ACC112 (cell line): ENCODE measurements around the gene NKX1-1.

Experiments
- H2AFZ ChIP-seq: fragments of 200-600 bp; sonication (generic); one replicate; pipeline ENCODE4 v1.6.0; 2017; ENCODE audit warnings: antibody characterized with exemption, low read length; ENCODE audit not compliant: unreplicated experiment
- H3K27ac ChIP-seq: fragments of 200-600 bp; sonication (generic); 2 replicates; pipeline ENCODE4 v1.5.1; 2014; ENCODE audit warnings: low read depth, mild to moderate bottlenecking, antibody characterized with exemption, low read length, moderate library complexity
- H3K27me3 ChIP-seq: fragments of 200-600 bp; sonication (generic); 2 replicates; pipeline ENCODE4 v1.6.1; 2014; ENCODE audit warnings: mild to moderate bottlenecking, antibody characterized with exemption, low read length, moderate library complexity, mixed read lengths; ENCODE audit not compliant: insufficient read depth
- H3K36me3 ChIP-seq: fragments of 200-600 bp; sonication (generic); 2 replicates; pipeline ENCODE4 v1.6.1; 2016; ENCODE audit warnings: mild to moderate bottlenecking, antibody characterized with exemption, low read length, moderate library complexity, mixed read lengths; ENCODE audit not compliant: insufficient read depth
- H3K4me1 ChIP-seq: fragments of 200-600 bp; sonication (generic); one replicate; pipeline ENCODE4 v1.6.1; 2016; ENCODE audit warnings: low read length, mixed read lengths; ENCODE audit not compliant: insufficient read depth, unreplicated experiment, control insufficient read depth
- H3K4me3 ChIP-seq: fragments of 200-600 bp; sonication (generic); 2 replicates; pipeline ENCODE4 v1.5.1; 2014; ENCODE audit warnings: mild to moderate bottlenecking, low read depth, low read length
- H3K79me2 ChIP-seq: fragments of 200-600 bp; sonication (generic); one replicate; pipeline ENCODE4 v1.6.0; 2016; ENCODE audit warnings: low read length; ENCODE audit not compliant: control insufficient read depth, unreplicated experiment, insufficient read depth

Gene NKX1-1

GRCh38 chr4:1382776-1383727 lies 23.2 kb downstream of the NKX1-1 start:
- H3K27me3 ChIP-seq, result no peaks in the 10 kb centered on the region
- H2AFZ ChIP-seq, result no peak overlapping the region
- H3K4me3 ChIP-seq, result no peak overlapping the region
- H3K4me1 ChIP-seq, result no peaks in the 10 kb centered on the region
- H3K79me2 ChIP-seq, result no peaks in the 10 kb centered on the region
- H3K36me3 ChIP-seq, result peaks cover 5% of the 10 kb centered on the region
- no peak overlapping the region for H3K27ac ChIP-seq

GRCh38 chr4:1381944-1382541 lies 24.2 kb downstream of the NKX1-1 start:
- H3K79me2 ChIP-seq, result no peaks in the 10 kb centered on the region
- no peak overlapping the region for H2AFZ ChIP-seq
- H3K36me3 ChIP-seq, result no peaks in the 10 kb centered on the region; the same call in 1 of the 2 replicates
- H3K27me3 ChIP-seq, result no peaks in the 10 kb centered on the region
- H3K4me1 ChIP-seq, result no peaks in the 10 kb centered on the region
- no peak overlapping the region for H3K4me3 ChIP-seq
- no peak overlapping the region for H3K27ac ChIP-seq

GRCh38 chr4:1381181-1381621 lies 25.0 kb downstream of the NKX1-1 start:
- H2AFZ ChIP-seq, result no peak overlapping the region
- no peak overlapping the region for H3K27ac ChIP-seq
- no peaks in the 10 kb centered on the region for H3K4me1 ChIP-seq
- H3K79me2 ChIP-seq, result no peaks in the 10 kb centered on the region
- H3K4me3 ChIP-seq, result no peak overlapping the region
- H3K27me3 ChIP-seq, result no peaks in the 10 kb centered on the region
- H3K36me3 ChIP-seq, result no peaks in the 10 kb centered on the region; the same call in 1 of the 2 replicates

- Histone ChIP-seq H3K27ac (no peak overlapping the region), H2AFZ (no peak overlapping the region), H3K4me3 (no peak overlapping the region), H3K4me1 (no peaks in the 10 kb centered on the region), H3K79me2 (no peaks in the 10 kb centered on the region), H3K27me3 (no peaks in the 10 kb centered on the region), H3K36me3 (no peaks in the 10 kb centered on the region)
Measured at GRCh38 chr4:1380368-1381151, 25.7 kb downstream of the NKX1-1 start.

GRCh38 chr4:1379801-1380331 lies 26.4 kb downstream of the NKX1-1 start:
- Histone ChIP-seq H2AFZ (no peak overlapping the region), H3K79me2 (no peaks in the 10 kb centered on the region), H3K4me3 (no peak overlapping the region), H3K27ac (no peak overlapping the region), H3K27me3 (no peaks in the 10 kb centered on the region), H3K36me3 (no peaks in the 10 kb centered on the region), H3K4me1 (no peaks in the 10 kb centered on the region)

- no peak overlapping the region for H3K4me3 ChIP-seq
- no peaks in the 10 kb centered on the region for H3K79me2 ChIP-seq
- no peaks in the 10 kb centered on the region for H3K36me3 ChIP-seq
- no peaks in the 10 kb centered on the region for H3K4me1 ChIP-seq
- no peak overlapping the region for H2AFZ ChIP-seq
- no peaks in the 10 kb centered on the region for H3K27me3 ChIP-seq
- H3K27ac ChIP-seq, result no peak overlapping the region
Measured at GRCh38 chr4:1379351-1379781, 26.9 kb downstream of the NKX1-1 start.

GRCh38 chr4:1378559-1379231 lies 27.5 kb downstream of the NKX1-1 start:
- H3K27me3 ChIP-seq, result no peaks in the 10 kb centered on the region
- H3K27ac ChIP-seq, result no peak overlapping the region
- no peaks in the 10 kb centered on the region for H3K36me3 ChIP-seq
- no peak overlapping the region for H3K4me3 ChIP-seq
- H2AFZ ChIP-seq, result no peak overlapping the region
- H3K79me2 ChIP-seq, result no peaks in the 10 kb centered on the region
- no peaks in the 10 kb centered on the region for H3K4me1 ChIP-seq

GRCh38 chr4:1377606-1378261 lies 28.5 kb downstream of the NKX1-1 start:
- H3K27ac ChIP-seq, result no peak overlapping the region
- no peaks in the 10 kb centered on the region for H3K36me3 ChIP-seq

GRCh38 chr4:1376841-1377605 lies 29.2 kb downstream of the NKX1-1 start:
- Histone ChIP-seq H3K27me3 (no peaks in the 10 kb centered on the region), H2AFZ (no peak overlapping the region), H3K79me2 (no peaks in the 10 kb centered on the region), H3K27ac (no peak overlapping the region), H3K4me1 (no peaks in the 10 kb centered on the region), H3K36me3 (peaks cover 4% of the 10 kb centered on the region; the same call in 1 of the 2 replicates), H3K4me3 (no peak overlapping the region)

More at GRCh38 chr4:1377606-1378261, 28.5 kb downstream of the NKX1-1 start:
- Histone ChIP-seq H3K79me2 (no peaks in the 10 kb centered on the region), H3K27me3 (no peaks in the 10 kb centered on the region), H3K4me3 (no peak overlapping the region), H2AFZ (no peak overlapping the region), H3K4me1 (no peaks in the 10 kb centered on the region)
